Nucleus accumbens (tissue), 56 donors: ENCODE results near the gene GINS1.

Experiments used
- DNase-seq, 56 donors: peaks; one replicate each; lab custom pipeline; 2025; lab: John Stamatoyannopoulos, UW

Gene GINS1

GRCh38 chr20:25452333-25452732 lies 44.9 kb downstream of the GINS1 start:
- DNase-seq, result no peak

GRCh38 chr20:25453035-25453810 lies 45.8 kb downstream of the GINS1 start:
- peak in 1 of 56 donors; percentile 8 for DNase-seq

GRCh38 chr20:25454153-25454900 lies 46.9 kb downstream of the GINS1 start:
- DNase-seq, result no peak

DNA sequence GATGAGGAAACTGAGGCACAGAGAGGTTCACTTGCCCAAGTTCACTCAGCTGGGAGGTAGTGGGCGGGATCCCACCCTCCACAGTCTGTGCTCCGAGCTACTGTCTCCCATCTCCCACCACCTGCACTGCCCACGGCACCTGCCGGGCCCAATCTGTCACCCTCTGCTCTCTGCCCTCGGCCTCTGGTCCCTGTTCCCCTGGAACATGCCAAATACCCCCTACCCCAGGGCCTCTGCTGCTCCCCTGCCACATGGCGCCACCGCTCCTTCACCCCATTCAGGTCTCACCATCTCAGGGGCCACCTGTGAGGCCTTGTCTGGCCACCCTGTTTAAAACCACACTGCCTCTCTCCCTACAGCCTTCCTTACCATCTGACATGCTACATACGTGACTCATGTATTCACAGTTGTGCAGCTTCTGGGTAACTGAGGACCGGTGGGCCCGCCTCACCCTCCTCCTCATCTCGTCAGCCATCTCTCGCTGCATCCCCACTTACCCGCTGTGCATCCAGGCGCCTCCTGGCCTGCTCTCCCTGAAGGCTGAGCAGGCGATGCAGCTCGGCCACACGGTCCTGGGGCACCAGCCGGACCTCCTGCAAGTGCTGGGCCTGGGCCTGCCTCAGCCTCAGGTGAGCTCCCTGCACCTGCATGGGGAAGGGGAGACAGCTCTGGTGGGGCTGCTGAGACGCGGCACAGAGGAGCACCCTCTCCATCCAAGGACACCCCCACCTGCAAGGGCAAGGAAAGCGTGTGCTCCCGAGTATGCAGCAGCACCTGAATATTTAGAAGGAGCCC lies 50.6 kb downstream of the GINS1 start:
- no peak for DNase-seq

- DNase-seq, result no peak
Measured at GRCh38 chr20:25459111-25459830, 51.8 kb downstream of the GINS1 start.

DNA sequence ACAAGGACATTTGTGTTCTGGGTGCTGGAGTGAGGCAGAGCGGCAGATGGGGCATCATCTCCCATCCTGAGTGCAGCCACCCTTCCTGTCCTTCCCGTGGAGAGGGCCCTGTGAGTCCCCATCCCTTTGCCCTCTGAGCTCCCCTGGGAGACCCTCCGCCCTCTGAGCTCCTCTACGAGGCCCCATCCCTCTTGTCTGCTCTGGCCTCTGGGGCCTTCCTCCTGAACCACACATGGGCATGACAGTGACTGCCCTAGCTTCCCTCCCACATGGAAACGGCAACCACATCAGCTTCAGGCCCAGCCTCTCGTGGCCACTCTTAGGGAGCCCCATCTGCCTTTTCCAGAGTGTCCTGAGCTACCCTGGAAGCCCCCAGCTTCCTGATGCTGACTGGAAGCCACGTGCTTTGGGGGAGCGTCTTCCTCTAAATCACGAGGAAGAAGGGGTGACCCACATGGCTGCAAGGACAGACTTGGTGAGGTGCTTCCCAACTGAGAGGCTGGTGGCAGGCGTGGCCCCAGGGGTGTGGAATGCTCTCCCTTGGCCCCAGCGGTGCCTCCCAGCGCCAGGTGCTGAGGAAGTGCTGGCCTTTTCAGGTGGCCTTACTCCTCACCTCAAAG lies 52.6 kb downstream of the GINS1 start:
- DNase-seq, result no peak

- DNase-seq, result no peak
Measured at GRCh38 chr20:25460566-25461280, 53.2 kb downstream of the GINS1 start.

- no peak for DNase-seq
Measured at GRCh38 chr20:25461281-25461650, 53.8 kb downstream of the GINS1 start.

- no peak for DNase-seq
Measured at GRCh38 chr20:25461786-25462545, 54.5 kb downstream of the GINS1 start.

GRCh38 chr20:25464501-25465242 lies 57.2 kb downstream of the GINS1 start:
- peak in 1 of 56 donors; percentile 8 for DNase-seq

- no peak for DNase-seq
Measured at GRCh38 chr20:25465243-25466135, 58.0 kb downstream of the GINS1 start.

GRCh38 chr20:25466846-25467245 lies 59.4 kb downstream of the GINS1 start:
- DNase-seq, result no peak

DNA sequence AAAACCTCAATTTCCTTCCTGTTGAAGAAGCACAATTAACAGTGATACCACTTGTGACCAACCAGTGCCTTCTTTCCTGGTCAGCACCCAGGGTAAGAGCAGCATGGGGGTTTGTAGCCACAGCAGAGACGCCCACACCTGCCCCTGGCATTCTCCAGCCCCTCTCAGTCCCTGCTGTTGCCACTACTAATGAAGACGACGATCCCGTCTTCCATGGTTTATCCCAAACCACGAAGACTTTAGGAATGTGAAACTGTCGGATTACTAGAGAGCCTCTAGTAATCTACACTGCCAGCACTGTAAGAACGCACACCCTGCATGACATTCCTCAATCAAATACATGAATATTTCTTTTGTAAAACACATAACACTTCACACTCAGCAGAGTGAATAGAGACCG lies 60.0 kb downstream of the GINS1 start:
- no peak for DNase-seq

DNA sequence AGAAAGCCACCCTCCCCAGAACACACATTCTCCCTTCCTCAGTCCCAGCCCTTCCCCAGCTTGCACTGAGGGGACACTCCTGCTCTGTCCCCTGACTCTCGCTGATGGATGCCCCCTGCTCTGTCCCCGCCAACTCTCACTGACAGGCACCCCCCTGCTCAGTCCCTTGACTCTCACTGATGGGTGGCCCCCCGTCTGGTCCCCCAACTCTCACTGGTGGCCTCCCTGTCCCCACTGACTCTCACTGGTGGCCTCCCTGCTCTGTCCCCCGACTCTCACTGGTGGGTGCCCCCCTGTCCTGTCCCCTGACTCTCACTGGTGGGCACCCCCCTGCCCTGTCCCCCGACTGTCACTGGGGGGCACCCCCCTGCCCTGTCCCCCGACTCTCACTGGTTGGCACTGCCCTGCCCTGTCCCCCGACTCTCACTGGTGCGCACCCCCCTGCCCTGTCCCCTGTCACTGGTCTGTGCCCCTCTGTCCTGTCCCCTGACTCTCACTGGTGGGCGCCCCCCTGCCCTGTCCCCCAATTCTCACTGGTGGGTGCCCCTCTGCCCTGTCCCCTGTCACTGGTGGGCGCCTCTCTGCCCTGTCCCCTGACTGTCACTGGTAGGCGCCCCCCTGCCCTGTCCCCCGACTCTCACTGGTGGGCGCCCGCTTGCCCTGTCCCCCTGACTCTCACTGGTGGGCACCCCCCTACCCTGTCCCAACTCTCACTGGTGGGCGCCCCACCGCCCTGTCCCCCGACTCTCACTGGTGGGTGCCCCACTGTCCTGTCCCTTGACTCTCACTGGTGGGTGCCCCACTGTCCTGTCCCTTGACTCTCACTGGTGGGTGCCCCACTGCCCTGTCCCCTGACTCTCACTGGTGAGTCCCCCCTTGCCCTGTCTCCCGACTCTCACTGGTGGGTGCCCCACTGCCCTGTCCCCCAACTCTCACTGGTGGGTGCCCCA lies 60.9 kb downstream of the GINS1 start:
- DNase-seq, result no peak

GRCh38 chr20:25469558-25469957 lies 62.1 kb downstream of the GINS1 start:
- DNase-seq, result no peak

- no peak for DNase-seq
Measured at GRCh38 chr20:25470045-25470444, 62.6 kb downstream of the GINS1 start.
